ENCODE measurements around the gene SLITRK4.

The SLITRK4 gene

DNA sequence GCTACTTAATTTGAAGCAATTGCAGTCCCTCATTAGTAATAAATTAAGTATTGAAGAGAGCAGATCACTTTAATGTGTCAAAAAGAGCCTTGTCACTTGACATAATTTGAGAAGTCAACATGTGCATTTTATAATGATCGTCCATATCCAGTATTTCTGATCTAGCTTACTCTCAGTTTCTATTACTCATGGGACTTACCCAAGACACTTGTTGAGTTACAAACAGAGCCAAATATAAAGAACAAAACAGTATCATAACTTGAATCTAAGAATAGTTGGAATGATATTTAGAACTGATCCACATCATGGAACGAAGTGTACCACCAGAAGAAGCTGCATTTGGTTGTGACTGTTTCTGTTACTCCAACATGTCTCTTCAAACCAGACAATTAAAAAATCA, 54.7 kb downstream of the SLITRK4 start:
- in situ Hi-C loops (cut with HindIII; ENCODE audit: low pct_ligation_motif_present, low pct_unique_long_range_greater_than_20kb, low sequenced_read_pairs), result no loop called here
- no peak for DNase-seq

DNA sequence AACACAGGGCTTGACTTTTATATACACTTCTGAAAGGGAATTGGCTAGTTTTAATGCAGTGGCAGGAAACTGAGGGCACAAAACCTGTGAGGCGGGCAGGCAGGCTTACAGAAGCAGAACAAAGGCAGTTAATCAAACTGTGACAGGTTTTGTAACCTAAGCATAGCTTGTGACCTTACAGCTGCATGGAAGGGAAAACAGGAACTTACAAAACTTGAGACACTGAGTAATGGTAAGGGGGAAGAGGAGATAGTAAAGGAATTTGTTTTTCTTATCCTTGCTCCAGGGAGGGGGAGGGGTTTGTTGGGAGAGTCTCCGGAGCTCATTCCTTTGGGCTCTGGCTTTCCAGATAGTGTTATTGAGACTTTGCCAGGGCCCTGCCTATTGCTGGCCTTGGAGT, 55.6 kb downstream of the SLITRK4 start:
- DNase-seq, result no peak
- in situ Hi-C loops (cut with HindIII; ENCODE audit: low pct_ligation_motif_present, low pct_unique_long_range_greater_than_20kb, low sequenced_read_pairs), result no loop called here
